Caki2 (cell line): ENCODE results near the gene IL17REL. TPM values are rescaled to one million over a fixed set of nuclear protein-coding genes. Genes with fewer than 3 reads are reported as not detected.

ENCODE experiments used
- DNase-seq: peaks from one replicate; pipeline ENCODE4 v3.0.0-alpha.2; 2015; ENCODE audit warnings: low read depth
- in situ Hi-C: cut with HindIII; loops from 2 replicates; pipeline ENCODE4 v1.10.0; 2016; ENCODE audit warnings: low sequenced_read_pairs, low pct_unique_long_range_greater_than_20kb, mixed read lengths
- total RNA-seq: library from RNA; depleted of rRNA; stranded (reverse); fragments of >200 nt; shearing (Covaris generic); gene quantifications from 2 replicates; pipeline ENCODE4 v1.2.3, GENCODE V29; 2014; ENCODE audit warnings: low replicate concordance

IL17REL gene
- total RNA-seq, 1 experiment from 2014 or later = not detected

DNA sequence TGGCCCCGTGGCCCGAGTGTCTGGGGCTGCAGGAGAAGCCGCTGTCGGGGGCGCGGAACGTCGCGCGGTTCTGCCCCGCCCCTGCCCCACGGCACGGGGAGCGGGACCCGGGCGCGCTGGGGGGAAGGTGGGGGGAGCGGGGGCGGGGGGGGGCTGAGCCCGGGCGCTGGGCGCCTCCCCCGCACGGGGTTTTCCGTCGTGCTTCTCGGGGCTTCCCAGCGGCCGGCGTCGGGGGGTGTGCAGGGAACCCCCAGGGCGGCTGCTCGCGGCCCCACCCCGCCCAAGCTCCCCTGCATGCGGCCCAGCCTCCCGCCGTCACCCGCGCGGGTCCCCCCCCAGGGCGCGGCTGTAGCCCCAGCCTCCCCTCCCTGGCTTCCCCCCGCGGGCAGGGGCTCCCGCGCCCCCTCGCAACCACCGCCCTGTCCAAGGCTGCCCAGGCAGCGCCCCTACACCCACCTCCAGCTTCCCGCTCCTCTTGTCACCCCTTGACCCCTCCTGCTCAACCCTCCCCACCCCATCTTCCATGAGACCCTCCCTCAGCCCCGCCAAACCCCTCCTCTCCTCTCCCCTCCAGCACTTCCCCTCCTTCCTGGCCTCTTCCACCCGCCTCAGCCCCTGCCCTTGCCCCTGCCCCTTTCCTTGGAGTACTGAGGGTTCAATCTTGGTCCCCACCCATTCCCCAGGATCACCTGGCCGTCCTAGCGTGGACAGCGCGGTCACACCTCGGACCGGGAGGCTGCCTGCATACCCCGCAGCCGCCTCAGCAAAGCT lies 1.7 kb downstream of the IL17REL start:
- in situ Hi-C loops = no loop called here
- DNase-seq = no peak

DNA sequence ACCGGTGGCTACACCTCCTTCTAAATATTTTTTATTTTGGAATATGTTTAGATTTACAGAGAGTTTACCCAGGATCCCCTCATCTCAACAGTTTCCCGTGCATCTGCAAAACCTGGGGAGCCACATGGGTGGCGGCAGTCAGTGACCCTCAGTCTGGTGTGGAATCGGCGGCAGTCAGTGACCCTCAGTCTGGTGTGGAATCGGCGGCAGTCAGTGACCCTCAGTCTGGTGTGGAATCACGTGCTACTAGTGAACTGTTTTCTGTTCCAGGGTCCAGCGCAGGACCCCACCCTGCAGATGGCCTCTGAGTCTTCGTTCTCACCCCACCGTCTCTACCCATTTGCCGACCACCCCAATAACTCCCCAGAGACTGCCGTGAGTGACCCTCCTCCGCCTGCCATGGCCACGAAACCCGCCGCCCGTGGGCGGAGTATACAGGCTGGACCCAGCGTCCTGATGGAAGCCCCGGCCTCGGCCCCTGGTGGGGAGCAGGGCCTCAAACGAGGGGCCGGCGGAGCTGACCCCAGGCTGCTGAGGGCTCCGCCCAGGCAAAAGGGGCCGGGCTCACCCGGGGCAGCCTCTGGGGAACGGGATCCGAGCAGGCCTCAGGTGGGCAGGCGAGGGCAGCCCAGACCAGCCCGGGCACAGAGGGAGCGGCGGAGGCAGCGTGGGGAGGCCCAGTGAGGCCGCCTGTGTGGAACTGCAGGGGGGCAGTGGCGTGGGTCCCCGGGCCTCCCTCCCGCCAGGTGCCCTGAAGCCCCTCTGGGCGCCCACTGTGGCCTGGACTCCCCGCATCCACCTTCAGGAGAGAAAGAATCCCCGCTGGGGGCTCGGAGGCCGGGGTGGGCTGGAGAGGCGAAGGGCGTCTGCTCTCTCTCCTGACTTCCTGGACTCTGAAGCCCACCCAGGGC lies 2.5 kb downstream of the IL17REL start:
- no peak for DNase-seq
- in situ Hi-C loops = no loop called here

DNA sequence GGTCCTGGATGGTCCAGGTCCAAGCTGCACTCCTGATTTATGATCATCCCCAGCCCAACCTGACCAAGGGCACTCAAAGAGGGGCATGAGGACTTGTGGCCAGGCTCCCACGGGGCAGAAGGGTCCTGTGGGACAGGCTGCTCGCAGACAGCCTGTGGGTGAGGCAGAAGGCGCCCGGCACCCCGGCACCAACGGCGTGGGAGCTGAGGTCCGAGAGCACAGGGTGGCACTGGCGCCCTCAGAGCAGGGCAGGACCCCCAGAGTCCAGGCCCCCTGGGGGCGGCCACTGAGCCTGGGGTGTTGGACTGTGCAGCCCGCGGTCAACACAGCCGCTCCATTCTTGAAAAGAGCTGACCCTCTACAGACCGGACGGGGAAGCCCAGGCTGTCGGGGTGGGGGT lies 3.3 kb downstream of the IL17REL start:
- in situ Hi-C loops = no loop called here
- no peak for DNase-seq

DNA sequence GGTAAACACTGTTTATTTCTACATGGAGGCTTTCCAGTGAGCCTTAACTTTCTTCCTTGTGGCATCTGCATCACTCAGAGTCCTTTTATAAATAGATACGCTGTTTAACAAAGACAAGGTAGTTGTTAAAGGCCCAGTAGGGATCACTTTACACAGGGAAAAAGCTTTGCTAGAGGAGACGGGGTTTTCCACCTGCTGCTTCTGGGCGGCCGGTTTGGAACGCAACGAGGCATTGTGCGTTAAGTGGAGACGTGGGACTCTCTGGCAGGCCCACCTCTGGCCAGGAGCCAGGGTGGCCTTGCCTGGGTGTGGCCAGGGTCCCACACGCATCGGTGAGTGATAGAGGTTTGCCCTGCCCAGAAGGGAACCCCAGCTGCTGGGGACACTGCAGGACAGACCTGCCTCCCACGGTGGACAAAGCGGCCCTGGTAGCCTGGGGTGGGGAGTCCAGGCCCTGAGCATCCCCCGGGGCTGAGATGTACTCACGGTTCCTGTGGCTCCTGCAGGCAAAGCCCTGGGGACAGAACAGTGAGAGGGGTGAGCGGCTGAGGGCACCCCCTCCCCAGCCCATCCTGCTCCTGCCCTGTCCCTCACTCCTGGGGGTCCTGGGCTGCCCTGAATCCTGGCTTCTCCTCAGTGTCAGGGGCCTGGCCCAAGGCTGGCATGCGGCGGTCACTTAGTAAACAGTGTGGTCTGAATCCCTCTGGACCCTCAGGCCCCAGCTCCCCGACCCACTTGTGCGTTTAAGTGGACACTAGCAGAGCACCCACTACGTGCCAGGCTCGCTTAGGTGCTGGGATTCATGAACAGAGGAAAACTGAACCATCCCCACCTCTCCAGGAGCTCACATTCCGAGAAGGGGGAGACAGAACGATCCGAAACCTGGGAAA lies 4.2 kb downstream of the IL17REL start:
- in situ Hi-C loops = no loop called here
- no peak for DNase-seq

DNA sequence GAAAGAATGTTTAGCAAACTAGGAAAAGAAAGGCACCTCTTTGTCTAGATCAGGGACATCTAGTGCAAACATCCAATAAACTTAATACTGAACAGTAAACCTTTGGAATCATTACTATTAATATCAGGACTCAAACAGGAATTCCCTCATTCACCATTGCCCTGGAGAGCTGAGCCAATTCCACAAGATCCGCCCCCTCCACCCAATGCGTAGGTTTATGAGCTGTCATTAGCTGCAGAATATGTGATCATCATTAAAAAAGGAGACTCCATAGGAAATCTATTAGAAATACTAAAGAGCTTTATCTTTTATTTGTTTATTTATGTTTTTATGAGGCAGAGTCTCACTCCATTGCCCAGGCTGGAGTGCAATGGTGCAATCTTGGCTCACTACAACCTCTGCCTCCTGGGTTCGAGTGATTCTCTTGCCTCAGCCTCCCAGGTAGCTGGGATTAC lies 5.5 kb downstream of the IL17REL start:
- DNase-seq = no peak
- in situ Hi-C loops = no loop called here

DNA sequence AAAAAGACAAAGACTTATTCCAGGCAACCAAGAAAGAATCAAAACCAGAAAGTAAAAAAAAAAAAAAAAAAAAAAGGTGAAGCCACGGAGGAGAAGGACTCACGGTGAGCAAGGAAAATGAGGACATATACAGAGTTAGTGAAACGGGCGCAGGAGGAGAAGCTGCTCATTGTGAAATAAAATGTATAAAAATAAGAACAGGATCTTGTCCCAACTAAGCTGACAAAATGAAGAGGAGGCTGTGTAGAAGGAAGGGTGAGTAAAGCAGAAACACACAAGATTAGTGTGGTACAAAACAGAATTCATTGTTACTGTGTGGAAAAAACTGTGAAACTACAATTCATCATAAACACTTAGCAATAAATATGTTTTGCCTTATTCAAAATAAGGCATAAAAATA lies 7.6 kb downstream of the IL17REL start:
- in situ Hi-C loops = no loop called here
- DNase-seq = no peak

DNA sequence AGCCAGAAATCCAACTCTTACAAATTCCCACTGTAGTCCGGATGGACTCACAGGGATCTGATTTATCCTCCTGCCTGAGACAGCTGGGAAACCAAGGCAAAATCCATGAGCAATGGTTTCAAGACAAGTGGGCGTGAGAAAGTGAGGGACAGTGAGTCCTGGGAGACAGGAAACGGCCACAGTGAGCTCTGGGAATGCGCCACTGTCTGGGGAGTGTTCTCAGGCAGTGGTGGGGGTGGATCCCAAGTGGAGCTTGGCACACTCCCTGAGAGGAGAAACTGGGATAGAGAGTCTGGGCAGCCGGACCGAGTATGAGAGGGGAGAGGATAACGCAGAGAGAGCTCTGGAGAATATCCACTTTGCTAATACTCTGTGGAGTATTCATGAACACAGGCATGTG lies 9.8 kb downstream of the IL17REL start:
- in situ Hi-C loops = no loop called here
- no peak for DNase-seq

DNA sequence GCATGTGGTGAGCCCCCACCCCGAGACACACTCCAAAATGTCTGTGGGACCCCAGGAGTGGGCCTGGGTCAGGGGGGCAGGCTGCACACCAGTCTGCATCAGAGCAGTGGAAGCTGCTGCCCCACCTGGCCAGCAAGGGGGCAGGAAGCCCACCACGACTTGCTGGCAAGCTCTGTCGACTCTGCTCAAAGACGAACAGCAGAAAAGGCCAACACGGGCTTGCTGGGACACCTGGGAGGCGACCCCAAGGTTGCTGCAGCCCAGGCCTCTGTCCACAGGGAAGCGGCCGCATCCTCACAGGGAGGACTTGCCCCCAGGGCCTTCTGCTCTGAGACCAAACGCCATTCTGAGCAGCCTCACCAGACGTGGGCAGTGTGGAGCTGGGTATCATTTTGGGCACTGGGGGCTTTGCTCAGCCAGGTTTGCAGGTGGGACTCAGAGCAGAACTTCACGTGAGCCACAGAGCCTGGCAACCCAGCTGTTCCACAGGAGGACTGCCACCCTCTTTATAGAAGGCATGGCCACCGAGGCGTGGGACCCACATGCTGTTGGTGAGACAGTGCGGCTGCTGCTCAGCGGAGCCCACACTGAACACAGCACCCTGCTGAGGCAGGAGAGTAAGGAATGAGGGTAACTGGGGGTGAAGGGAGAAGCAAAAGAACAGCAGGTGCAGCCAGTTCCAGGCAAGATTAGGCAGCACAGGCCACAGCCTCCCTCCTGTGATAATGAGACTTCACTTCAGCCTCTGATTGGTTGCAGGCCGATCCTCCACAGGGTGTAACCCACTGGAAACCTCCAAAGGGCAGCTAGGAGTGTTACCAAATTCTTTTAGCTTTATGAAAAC lies 11.0 kb downstream of the IL17REL start:
- DNase-seq = no peak
- in situ Hi-C loops = no loop called here

DNA sequence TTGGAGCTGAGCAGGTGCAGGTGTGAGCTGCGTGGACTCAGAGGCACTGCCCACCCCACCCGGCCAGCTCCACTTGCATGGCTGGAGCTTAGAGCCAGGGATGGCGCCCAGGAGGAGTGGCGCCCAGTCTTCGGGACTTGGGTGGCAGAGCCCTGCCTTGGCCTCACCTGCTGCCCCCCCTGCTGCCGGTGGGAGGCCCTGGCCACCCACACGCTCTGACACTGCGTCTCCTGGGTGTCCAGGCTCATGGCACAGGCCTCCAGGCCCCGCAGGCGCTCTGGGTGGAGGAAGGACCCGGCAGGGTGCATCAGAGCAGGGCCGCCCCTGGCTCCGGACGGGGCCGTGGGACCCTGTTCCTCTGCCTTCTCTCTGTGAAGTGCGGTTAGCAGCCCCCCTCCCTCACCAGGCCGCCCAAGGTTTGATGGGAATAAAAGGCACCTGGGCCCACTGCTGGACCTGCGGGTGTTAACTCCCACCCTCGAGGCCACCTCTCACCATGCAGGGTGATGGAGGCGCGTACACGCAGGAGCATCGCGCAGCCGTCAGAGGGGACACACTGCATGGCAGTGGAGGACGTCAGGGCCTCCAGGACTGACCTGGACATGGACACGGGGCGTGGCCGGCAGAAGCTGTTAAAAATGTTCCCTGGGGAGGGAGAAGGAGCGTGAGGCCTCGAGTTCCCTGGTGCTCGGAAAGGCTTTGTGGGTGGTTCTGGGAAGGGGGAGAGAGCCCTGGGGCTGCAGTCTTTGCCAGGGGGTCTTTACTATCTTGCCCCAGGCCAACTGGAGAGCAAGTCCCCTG lies 11.8 kb downstream of the IL17REL start:
- in situ Hi-C loops = no loop called here
- no peak for DNase-seq

DNA sequence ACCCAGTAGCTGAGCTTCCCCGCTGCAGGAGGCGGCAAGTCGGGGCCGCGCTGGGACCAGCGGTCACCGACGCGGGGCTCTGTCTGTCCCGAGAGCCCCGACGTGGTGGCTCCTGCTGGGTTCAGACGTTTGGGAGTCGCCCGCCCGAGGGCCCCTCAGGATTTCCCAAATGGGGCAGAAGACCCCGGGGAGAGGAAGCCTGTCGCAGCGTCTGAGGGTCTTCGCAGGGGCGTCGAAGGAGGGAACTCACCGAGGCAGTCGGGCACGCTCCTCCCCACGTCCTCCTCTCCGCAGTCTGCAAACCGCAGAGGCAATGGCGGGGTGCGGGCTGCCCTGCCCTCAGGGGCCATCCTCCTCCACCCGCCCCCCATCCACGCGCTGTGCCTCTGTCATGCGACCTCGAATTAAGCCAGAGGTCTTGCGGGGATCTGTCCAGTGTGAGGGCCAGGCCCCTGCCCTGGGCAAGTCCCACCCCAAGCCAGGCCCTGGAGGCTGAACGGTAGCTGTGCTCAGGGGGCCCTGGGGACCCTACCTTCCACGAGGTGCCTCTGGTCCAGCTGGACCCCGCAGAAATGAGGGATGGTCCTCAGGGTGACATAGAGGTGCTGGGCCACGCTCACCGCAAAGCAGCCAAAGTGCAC lies 12.5 kb downstream of the IL17REL start:
- no peak for DNase-seq
- in situ Hi-C loops = no loop called here

DNA sequence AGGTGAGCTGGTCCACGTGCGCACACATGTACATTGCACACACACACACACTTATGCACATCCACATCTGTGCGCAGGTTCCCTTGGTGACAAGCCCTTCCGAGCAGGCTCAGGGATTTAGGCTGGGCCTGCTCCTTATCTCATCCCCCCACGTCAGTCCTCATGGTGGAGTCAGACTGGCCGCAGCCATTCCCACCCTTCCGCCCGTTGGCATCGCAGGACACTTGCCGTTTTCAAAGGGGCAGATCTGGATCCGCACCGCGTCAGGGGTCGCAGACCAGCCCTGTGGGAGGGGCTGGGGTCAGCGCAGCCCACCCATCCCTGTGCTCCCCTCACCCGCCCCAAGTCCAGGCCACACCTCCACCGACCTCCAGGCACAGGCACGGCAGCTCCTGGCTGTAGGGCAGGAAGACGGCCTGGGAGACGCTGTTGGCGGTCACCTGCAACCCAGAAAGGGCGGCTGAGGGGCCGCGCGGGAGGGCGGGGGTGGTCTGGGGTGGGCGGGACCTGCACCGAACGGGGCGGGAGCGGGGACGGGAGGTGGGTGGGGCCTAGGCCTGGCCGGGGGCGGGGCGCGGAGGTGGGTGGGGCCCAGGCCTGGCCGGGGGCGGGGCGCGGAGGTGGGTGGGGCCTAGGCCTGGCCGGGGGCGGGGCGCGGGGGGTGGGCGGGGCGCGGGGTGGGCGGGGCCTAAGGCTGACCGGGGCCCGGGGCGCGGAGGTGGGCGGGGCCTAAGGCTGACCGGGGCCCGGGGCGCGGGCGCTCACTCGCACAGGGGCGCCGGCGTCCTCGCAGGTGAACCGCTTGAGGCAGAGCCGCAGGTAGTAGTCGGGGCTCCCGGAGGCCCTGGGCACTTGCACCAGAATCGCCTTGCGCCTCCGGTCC lies 13.3 kb downstream of the IL17REL start:
- in situ Hi-C loops = no loop called here
- DNase-seq = no peak

DNA sequence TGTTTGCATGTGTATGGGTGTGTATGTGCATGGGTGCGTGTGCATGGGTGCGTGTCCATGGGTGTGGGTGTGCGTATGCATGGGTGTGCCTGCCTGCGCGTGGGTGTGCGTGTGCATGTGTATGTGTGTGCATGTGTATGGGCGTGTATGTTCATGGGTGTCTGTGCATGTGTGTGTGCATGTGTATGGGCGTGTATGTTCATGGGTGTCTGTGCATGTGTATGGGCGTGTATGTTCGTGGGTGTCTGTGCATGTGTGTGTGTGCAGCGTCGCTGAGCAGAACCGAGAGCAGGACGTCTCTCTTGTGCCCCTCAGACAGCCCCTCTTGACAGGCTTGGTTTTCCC lies 13.9 kb downstream of the IL17REL start:
- in situ Hi-C loops = no loop called here
- DNase-seq = no peak

DNA sequence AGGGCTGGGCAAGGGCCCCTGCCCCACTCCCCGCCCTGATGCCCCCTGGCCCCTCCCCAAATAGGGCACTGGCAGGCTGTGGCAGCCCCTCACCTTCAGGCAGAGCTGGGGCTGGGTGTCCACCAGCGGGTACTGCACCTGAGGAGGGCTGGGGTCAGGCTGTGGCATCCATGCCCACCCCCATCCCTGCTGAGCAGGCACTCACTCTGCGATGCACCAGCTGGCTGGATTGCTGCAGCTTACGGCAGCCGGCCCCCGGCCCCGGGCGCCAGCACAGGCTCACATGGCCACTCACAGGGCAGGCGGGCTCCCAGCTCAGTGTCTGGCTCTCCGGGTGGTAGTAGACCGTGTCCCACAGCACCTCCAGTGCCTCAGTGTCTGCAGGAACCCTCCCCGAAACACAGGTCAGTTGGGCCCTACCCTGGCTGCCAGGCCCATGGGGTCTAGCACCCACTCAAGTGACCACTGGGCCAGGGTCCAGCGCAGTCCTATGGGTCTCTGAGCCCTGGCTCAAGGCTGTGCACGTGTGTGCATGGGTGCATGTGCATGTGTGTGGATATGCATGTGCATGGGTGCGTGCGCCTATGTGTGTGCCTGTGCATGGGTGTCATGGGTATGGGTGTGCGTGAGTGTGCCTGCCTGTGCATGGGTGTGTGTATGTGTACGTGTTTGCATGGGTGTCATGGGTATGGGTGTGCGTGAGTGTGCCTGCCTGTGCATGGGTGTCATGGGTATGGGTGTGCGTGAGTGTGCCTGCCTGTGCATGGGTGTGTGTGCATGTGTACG lies 14.4 kb downstream of the IL17REL start:
- DNase-seq = no peak
- in situ Hi-C loops = no loop called here

DNA sequence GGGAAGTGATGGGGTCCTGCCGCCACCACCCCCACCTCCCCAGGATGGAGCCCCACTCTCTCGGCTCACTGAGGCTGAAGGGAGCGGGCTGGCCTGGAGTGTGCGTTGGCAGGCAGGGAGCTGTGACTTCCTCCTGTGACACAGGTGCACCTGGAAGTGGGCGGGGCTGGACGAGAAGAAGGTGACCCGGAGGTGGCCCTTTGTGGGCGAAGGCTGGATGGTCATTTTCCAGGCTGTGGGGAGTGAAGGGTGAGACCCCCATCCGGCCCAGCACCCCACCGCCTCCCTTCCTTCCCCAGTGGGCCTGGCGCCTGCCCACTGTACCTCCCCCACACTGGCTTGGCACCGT lies 15.3 kb downstream of the IL17REL start:
- no peak for DNase-seq
- in situ Hi-C loops = no loop called here

DNA sequence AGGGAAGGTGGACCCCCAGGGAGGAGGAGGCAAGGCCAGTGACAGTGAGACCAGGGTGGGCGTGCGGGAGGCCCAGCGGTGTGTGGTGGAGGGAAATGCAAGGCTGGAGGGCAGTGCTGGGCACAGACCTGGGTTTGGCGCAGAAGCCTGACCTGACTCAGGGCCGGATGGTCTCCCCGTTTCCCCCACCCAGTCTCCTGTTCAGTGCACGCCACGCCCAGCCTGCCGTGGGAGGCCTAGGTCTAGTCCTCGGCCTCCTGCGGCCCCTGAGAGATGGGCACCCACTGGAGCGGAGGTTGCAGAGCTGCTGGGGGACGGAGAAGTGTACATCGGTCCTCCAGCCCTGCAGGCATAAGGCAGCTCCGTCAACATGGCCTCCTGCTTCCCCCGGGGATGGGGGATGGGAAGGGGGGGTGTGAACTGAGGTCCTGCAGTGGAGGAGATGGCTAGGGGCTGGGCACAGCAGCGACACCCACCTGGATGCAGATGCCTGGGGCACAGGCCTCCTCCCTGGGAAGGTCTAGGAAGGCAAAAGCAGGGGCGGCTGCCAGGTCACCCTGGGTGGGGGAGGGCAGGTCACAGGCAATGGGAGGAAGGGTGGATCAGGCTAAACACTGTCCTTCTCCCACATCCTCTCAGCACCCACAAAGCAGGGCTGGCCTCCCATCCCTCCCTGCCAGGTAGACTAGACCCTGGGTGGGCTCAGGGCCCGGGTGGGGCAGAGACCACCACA lies 15.9 kb downstream of the IL17REL start:
- no peak for DNase-seq

More for the DNA sequence above, 15.9 kb downstream of the IL17REL start:
- in situ Hi-C loops = no loop called here
